ENCODE results near the gene POR. TPM values are rescaled to one million over a fixed set of nuclear protein-coding genes. Genes with fewer than 3 reads are reported as not detected.
"Not testable (repeated sequence)": the region's sequence is repeated elsewhere in the genome, so short reads cannot be mapped to it uniquely, and the experiment has no call there.

Gene POR
- total and polyA plus RNA-seq, 10 donors, result 49.1 to 170 (median 117) TPM

- intact Hi-C loops (cut with DNase I; ENCODE audit: low total_unique reads), result no loop called here
- Histone ChIP-seq H3K36me3 (no peaks in the 10 kb centered on the region), H3K4me3 (no peak overlapping the region), H3K27me3 (replicated peaks in 1 of 7) (no peaks in the 10 kb centered on the region), H3K27ac (no peak overlapping the region), H3K4me1 (peaks cover 7 to 39% (median 22%) of the 10 kb centered on the region in 6 donors), H3K9me3 (no peaks in the 10 kb centered on the region)
- DNase-seq, result no peak
- no peak for TF ChIP-seq POLR2A (IDR thresholded peaks at IDR 0.05)
- no peak for TF ChIP-seq CTCF (IDR thresholded peaks at IDR 0.05 in 8 of 11, conservative IDR thresholded peaks at IDR 0.05 in 3 of 11)
- TF ChIP-seq POLR2AphosphoS5 (IDR thresholded peaks at IDR 0.05), result no peak
- 86 to 97% (median 90%) methylated on average over 2 of the region's 2 CpGs for WGBS, 5 donors
Measured at GRCh38 chr7:75868153-75868552, 46.8 kb upstream of the POR start.

- no peaks in the 10 kb centered on the region for H3K27me3 ChIP-seq (replicated peaks in 1 of 7)
- no peak overlapping the region for H3K27ac ChIP-seq
- WGBS, 5 donors, result 71 to 84% (median 80%) methylated on average over 7 of the region's 7 CpGs
- H3K9me3 ChIP-seq, result no peaks in the 10 kb centered on the region
- peaks cover 7 to 41% (median 22%) of the 10 kb centered on the region in 6 donors for H3K4me1 ChIP-seq
- no peak for DNase-seq
- H3K4me3 ChIP-seq, result no peak overlapping the region
- no peaks in the 10 kb centered on the region for H3K36me3 ChIP-seq
- intact Hi-C loops (cut with DNase I; ENCODE audit: low total_unique reads), result loop anchor here (10.0 kb wide), 1 partner anchor 125 kb away; the partner anchor contains the start of gene TMEM120A
- TF ChIP-seq POLR2A (IDR thresholded peaks at IDR 0.05), result no peak
- no peak for TF ChIP-seq CTCF (IDR thresholded peaks at IDR 0.05 in 8 of 11, conservative IDR thresholded peaks at IDR 0.05 in 3 of 11)
- TF ChIP-seq POLR2AphosphoS5 (IDR thresholded peaks at IDR 0.05), result no peak
Measured at GRCh38 chr7:75869776-75870379, 45.1 kb upstream of the POR start.

GRCh38 chr7:75870557-75871161, 44.3 kb upstream of the POR start:
- TF ChIP-seq CTCF (IDR thresholded peaks at IDR 0.05 in 8 of 11, conservative IDR thresholded peaks at IDR 0.05 in 3 of 11) (no peak), POLR2AphosphoS5 (IDR thresholded peaks at IDR 0.05) (no peak)
- Histone ChIP-seq H3K9me3 (no peaks in the 10 kb centered on the region), H3K27ac (no peak overlapping the region), H3K4me1 (peaks cover 7 to 41% (median 22%) of the 10 kb centered on the region in 6 donors), H3K4me3 (no peak overlapping the region), H3K27me3 (replicated peaks in 1 of 7) (no peaks in the 10 kb centered on the region), H3K36me3 (no peaks in the 10 kb centered on the region)
- 74 to 86% (median 82%) methylated on average over 9 of the region's 9 CpGs for WGBS, 5 donors
- DNase-seq, result no peak
- intact Hi-C loops (cut with DNase I; ENCODE audit: low total_unique reads), result loop anchor here (10.0 kb wide), 1 partner anchor 124 kb away; the partner anchor contains the start of gene TMEM120A

GRCh38 chr7:75872073-75872782, 42.7 kb upstream of the POR start:
- Histone ChIP-seq H3K27ac (peak overlapping the region in 7 of 8 donors; percentile 33 to 63 (median 44)), H3K36me3 (no peaks in the 10 kb centered on the region)
- no peak for DNase-seq

GRCh38 chr7:75874180-75874579, 40.8 kb upstream of the POR start:
- H3K9me3 ChIP-seq; H3K36me3 ChIP-seq; H3K4me3 ChIP-seq; H3K27ac ChIP-seq; DNase-seq; H3K27me3 ChIP-seq (replicated peaks in 1 of 7): not testable (repeated sequence)
- WGBS, 5 donors, result 78 to 91% (median 84%) methylated on average over 3 of the region's 3 CpGs
- intact Hi-C loops (cut with DNase I; ENCODE audit: low total_unique reads), result loop anchor here (10.0 kb wide), 1 partner anchor 121 kb away; the partner anchor contains the start of gene TMEM120A
- peaks cover 0 to 52% (median 24%) of the 10 kb centered on the region in 6 donors for H3K4me1 ChIP-seq

More at GRCh38 chr7:75872073-75872782, 42.7 kb upstream of the POR start:
- 46 to 69% (median 60%) methylated on average over 13 of the region's 13 CpGs for WGBS, 5 donors
- intact Hi-C loops (cut with DNase I; ENCODE audit: low total_unique reads), result loop anchor here (10.0 kb wide), 1 partner anchor 123 kb away; the partner anchor contains the start of gene TMEM120A
- Histone ChIP-seq H3K4me1 (peaks cover 0 to 39% (median 12%) of the 10 kb centered on the region in 6 donors), H3K4me3 (no peak overlapping the region), H3K27me3 (replicated peaks in 1 of 7) (no peaks in the 10 kb centered on the region), H3K9me3 (no peaks in the 10 kb centered on the region)
- TF ChIP-seq POLR2AphosphoS5 (IDR thresholded peaks at IDR 0.05), result peak in 1 of 3 donors; percentile 57
- TF ChIP-seq POLR2A (IDR thresholded peaks at IDR 0.05), result no peak
- no peak for TF ChIP-seq CTCF (IDR thresholded peaks at IDR 0.05 in 8 of 11, conservative IDR thresholded peaks at IDR 0.05 in 3 of 11)
